HK-2 (cell line): ENCODE results near the gene KRTAP7-1.

Experiments used
- DNase-seq: peaks from one replicate; pipeline ENCODE4 v3.0.0-alpha.2; 2018; ENCODE audit not compliant: unreplicated experiment

Gene KRTAP7-1

GRCh38 chr21:30829659-30830058 is at the start of gene KRTAP7-1:
Gene KRTAP7-1 (minus strand): TSS chr21:30829759. CDS start chr21:30829698, 61 bp downstream.
- DNase-seq = no peak

GRCh38 chr21:30874526-30874925 is 45.0 kb upstream of the KRTAP7-1 start:
- DNase-seq = no peak

- no peak for DNase-seq
Observed at GRCh38 chr21:30847627-30848500, 18.3 kb upstream of the KRTAP7-1 start.

- DNase-seq = no peak
Observed at GRCh38 chr21:30842990-30843389, 13.4 kb upstream of the KRTAP7-1 start.

- peak; percentile 40 for DNase-seq
Observed at GRCh38 chr21:30839304-30839703, 9.7 kb upstream of the KRTAP7-1 start.

- no peak for DNase-seq
Observed at GRCh38 chr21:30838536-30838935, 9.0 kb upstream of the KRTAP7-1 start.

GRCh38 chr21:30831194-30831765 is 1.7 kb upstream of the KRTAP7-1 start:
- DNase-seq = peak; percentile 6

GRCh38 chr21:30818837-30819610 is 10.5 kb downstream of the KRTAP7-1 start:
- no peak for DNase-seq

- no peak for DNase-seq
Observed at GRCh38 chr21:30813174-30813573, 16.4 kb downstream of the KRTAP7-1 start, which contains the start of gene KRTAP8-1. Gene KRTAP8-1 (minus strand): TSS chr21:30813274. CDS start chr21:30813220, 54 bp downstream.

- no peak for DNase-seq
Observed at GRCh38 chr21:30800605-30801004, 29.0 kb downstream of the KRTAP7-1 start.

GRCh38 chr21:30793581-30794314 is 35.8 kb downstream of the KRTAP7-1 start:
- no peak for DNase-seq

- no peak for DNase-seq
Observed at GRCh38 chr21:30779249-30779648, 50.3 kb downstream of the KRTAP7-1 start.
